ENCODE results near the gene DAPK1. TPM values are rescaled to one million over a fixed set of nuclear protein-coding genes. Genes with fewer than 3 reads are reported as not detected.

DAPK1 gene
- total and polyA plus RNA-seq, 2 donors from 2014 or later, result 15.5 to 166 TPM

DNA sequence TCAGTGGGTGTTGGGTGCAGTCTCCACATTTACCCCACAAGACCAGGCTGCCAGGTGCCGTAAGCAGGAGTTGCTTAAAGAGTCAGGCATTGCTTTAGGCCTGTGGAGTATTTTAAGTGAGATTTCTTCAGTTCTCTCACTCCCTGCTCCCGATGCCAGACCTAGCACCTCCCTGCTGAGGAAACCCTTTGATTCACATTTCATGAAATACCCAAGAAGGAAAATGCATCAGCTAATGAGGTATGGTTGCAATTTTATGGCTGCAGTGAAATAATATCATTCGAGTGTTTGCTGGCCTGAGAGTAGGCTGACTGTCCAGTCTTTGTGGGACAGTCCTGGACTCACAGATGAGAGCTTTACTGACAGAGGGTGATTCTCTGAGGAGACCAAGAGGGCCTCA is 160.8 kb downstream of the DAPK1 start:
- H3K4me1 ChIP-seq (ENCODE audit: control insufficient read depth in 2 of 3, insufficient read depth in 2 of 3, low read depth in 1 of 3, low read length in 3 of 3), result peaks cover 0 to 8% (median 0%) of the 10 kb centered on the region in 3 donors
- intact Hi-C loops (cut with DNase I), result no loop called here
- H3K4me3 ChIP-seq (ENCODE audit: low read length in 3 of 3), result no peak overlapping the region
- FAIRE-seq (no peak), DNase-seq (no peak)
- TF ChIP-seq, protein P1, sequence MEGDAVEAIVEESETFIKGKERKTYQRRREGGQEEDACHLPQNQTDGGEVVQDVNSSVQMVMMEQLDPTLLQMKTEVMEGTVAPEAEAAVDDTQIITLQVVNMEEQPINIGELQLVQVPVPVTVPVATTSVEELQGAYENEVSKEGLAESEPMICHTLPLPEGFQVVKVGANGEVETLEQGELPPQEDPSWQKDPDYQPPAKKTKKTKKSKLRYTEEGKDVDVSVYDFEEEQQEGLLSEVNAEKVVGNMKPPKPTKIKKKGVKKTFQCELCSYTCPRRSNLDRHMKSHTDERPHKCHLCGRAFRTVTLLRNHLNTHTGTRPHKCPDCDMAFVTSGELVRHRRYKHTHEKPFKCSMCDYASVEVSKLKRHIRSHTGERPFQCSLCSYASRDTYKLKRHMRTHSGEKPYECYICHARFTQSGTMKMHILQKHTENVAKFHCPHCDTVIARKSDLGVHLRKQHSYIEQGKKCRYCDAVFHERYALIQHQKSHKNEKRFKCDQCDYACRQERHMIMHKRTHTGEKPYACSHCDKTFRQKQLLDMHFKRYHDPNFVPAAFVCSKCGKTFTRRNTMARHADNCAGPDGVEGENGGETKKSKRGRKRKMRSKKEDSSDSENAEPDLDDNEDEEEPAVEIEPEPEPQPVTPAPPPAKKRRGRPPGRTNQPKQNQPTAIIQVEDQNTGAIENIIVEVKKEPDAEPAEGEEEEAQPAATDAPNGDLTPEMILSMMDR (IDR thresholded peaks at IDR 0.05; ENCODE audit: borderline replicate concordance, extremely low read depth, insufficient read depth), result no peak
- no peak overlapping the region for H3K27ac ChIP-seq (ENCODE audit: low read depth in 2 of 2, low read length in 2 of 2)
- no peak overlapping the region for H3K9ac ChIP-seq (ENCODE audit: low read length in 3 of 3)
- no peaks in the 10 kb centered on the region for H3K27me3 ChIP-seq (ENCODE audit: control insufficient read depth, insufficient read depth, low read length)
- H3K9me3 ChIP-seq (ENCODE audit: control insufficient read depth in 2 of 3, insufficient read depth in 1 of 3, low read length in 3 of 3), result no peaks in the 10 kb centered on the region
- peaks cover 0 to 22% (median 3%) of the 10 kb centered on the region in 3 donors for H3K36me3 ChIP-seq (ENCODE audit: control insufficient read depth in 2 of 3, insufficient read depth in 3 of 3, low read length in 3 of 3)

DNA sequence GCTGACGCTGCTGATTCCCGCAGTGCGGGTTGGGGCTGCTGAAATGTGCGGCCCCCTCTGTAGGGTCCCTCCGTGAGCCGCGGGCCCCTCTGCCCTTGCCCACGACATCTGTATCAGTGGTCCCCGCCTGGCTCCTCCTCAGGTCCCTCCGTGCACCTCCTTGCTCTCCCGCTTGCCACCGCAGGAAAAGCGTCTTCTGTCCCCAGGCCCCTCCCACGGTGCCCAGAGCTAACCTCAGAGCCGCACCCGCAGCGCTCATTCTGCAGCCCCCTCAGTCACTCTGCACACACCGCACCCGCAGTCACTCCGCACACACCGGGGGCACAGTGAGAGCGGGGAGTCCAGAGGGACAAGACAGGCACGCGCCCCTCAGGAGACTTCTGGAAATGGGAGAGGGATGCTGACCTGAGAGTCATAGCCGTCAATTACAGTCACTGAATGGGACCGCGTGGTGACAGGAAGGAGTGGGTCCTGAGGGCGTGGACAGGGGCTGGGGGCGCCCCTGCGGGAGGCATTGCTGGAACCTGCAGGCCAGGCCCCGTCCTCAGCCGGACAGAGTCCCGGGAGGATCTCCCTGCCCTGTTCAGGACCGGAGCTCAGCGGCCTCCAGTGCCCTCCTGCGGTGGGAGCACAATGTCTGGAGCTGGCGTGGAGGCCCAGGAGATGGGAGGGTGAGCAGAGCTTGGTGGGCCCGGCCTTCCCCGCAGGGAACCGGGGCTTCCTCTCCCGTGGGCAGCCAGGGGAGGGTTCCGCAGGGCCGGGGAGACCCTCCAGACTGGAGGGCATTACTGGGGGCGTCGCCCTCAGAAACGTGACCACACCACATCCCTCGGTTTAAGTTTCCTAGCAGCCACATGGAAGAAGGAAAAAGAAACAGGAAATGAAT is 162.1 kb downstream of the DAPK1 start:
- Histone ChIP-seq H3K4me1 (ENCODE audit: control insufficient read depth in 2 of 3, insufficient read depth in 2 of 3, low read depth in 1 of 3, low read length in 3 of 3) (peaks cover 0 to 8% (median 0%) of the 10 kb centered on the region in 3 donors), H3K36me3 (ENCODE audit: control insufficient read depth in 2 of 3, insufficient read depth in 3 of 3, low read length in 3 of 3) (peaks cover 0 to 22% (median 3%) of the 10 kb centered on the region in 3 donors)

DNA sequence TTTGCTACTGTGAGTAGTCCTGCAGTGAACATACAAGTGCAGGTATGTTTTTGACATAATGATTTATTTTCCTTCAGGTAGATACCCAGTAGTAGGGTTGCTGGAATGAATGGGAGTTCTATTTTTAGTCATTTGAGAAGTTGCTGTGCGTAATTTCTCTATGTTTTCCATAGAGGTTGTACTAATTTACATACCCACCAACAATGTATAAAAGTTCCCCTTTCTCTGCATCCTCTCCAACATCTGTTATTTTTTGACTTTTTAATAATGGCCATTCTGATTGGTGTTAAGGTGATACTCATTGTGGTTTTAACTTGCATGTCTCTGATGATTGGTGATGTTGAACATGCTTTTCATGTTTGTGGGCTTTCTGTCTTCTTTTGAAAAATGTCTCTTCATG is 163.6 kb downstream of the DAPK1 start:
- no peak for FAIRE-seq
- no peak for DNase-seq
- Histone ChIP-seq H3K4me1 (ENCODE audit: control insufficient read depth in 2 of 3, insufficient read depth in 2 of 3, low read depth in 1 of 3, low read length in 3 of 3) (peaks cover 0 to 8% (median 0%) of the 10 kb centered on the region in 3 donors), H3K36me3 (ENCODE audit: control insufficient read depth in 2 of 3, insufficient read depth in 3 of 3, low read length in 3 of 3) (peaks cover 0 to 14% (median 4%) of the 10 kb centered on the region in 3 donors), H3K9ac (ENCODE audit: low read length in 3 of 3) (no peak overlapping the region), H3K27ac (ENCODE audit: low read depth in 2 of 2, low read length in 2 of 2) (no peak overlapping the region), H3K4me3 (ENCODE audit: low read length in 3 of 3) (no peak overlapping the region), H3K9me3 (ENCODE audit: control insufficient read depth in 2 of 3, insufficient read depth in 1 of 3, low read length in 3 of 3) (no peaks in the 10 kb centered on the region), H3K27me3 (ENCODE audit: control insufficient read depth, insufficient read depth, low read length) (no peaks in the 10 kb centered on the region)
- intact Hi-C loops (cut with DNase I), result loop anchor here (10.0 kb wide), 1 partner anchor 326 kb away; no protein-coding TSS in a partner anchor
- TF ChIP-seq, protein P1 (IDR thresholded peaks at IDR 0.05; ENCODE audit: borderline replicate concordance, extremely low read depth, insufficient read depth), result no peak

More for the DNA sequence above, 162.1 kb downstream of the DAPK1 start:
- H3K27ac ChIP-seq (ENCODE audit: low read depth in 2 of 2, low read length in 2 of 2), result no peak overlapping the region
- FAIRE-seq (no peak), DNase-seq (no peak)
- H3K9ac ChIP-seq (ENCODE audit: low read length in 3 of 3), result no peak overlapping the region
- H3K27me3 ChIP-seq (ENCODE audit: control insufficient read depth, insufficient read depth, low read length), result no peaks in the 10 kb centered on the region
- intact Hi-C loops (cut with DNase I), result loop anchor here (10.0 kb wide), 1 partner anchor 325 kb away; no protein-coding TSS in a partner anchor
- H3K9me3 ChIP-seq (ENCODE audit: control insufficient read depth in 2 of 3, insufficient read depth in 1 of 3, low read length in 3 of 3), result no peaks in the 10 kb centered on the region
- no peak overlapping the region for H3K4me3 ChIP-seq (ENCODE audit: low read length in 3 of 3)
- TF ChIP-seq, protein P1 (IDR thresholded peaks at IDR 0.05; ENCODE audit: borderline replicate concordance, extremely low read depth, insufficient read depth), result no peak
